ENCODE results near the gene LPAR5. TPM values are rescaled to one million over a fixed set of nuclear protein-coding genes. Genes with fewer than 3 reads are reported as not detected.

LPAR5 gene
- 1 to 10 TPM; 3.8 to 5.5 (median 5.1) TPM for total RNA-seq

DNA sequence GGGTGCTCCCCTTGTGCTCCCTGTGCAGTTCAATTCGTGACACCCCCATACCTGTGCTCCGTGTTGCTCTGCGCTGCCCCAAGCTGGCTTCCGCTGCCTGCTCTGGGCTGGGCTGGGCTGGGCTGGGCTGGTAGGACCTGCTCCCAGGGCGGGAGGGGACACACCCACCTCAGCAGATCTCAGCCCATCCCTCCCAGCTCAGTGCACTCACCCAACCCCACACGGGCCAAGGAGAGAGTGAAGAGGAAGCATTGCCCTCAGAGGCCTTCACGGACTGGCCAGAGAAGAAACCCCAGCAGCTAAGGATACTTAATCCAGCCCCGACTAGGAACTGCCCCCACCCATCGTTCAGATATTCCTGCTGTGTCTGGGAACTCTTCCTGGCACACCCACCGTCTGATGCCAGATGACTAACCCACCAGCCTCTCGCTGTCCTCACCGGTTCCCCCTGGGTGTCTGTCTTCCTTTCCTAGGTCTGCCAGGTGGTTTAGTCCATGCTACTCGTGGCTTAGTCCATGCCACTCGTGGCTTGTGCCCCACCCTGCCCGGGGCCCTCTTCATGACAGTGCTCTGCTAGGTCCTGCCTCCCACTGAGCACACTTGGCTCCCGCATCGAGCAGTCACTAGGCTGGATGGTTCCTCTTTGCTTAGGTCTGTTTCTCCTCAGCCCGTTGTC, at the start of gene LPAR5:
Gene LPAR5 (minus strand): TSS at position 104 of the 676 bp plus-strand sequence. CDS start 14,711 bp downstream, outside the sequence.
- Mint-ChIP-seq H3K9me3 (no peaks in the 10 kb centered on the region), H3K27me3 (ENCODE audit: low read depth) (no peaks in the 10 kb centered on the region), H3K36me3 (ENCODE audit: insufficient read depth) (no peaks in the 10 kb centered on the region), H3K4me3 (peak within 1 kb of the TSS; percentile 71), H3K4me1 (ENCODE audit: low read depth) (peaks cover 55% of the 10 kb centered on the region)
- peak; percentile 44 to 48 for ATAC-seq
- no peak for DNase-seq

DNA sequence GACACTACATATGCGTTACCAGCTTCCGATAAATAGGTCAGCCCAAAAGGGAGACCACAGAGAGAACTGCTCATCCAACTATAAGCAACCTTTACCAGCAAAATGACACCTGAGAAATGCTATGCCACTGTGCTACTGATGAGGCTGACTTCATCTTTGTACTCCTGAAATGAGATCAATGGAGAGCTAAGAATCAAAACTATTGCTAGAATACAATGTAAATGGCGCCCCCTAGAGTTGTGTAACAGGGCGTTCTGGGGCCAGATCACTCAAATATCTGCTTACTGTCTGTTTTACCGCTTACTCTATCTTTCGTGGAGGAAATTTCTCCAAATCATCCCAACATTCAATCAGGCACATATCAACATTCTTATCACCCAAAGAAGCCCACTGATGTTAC, 48.9 kb upstream of the LPAR5 start:
- peak in 1 of 2 donors; percentile 8 for ATAC-seq
- Mint-ChIP-seq H3K36me3 (ENCODE audit: insufficient read depth) (peaks cover 25% of the 10 kb centered on the region), H3K4me1 (ENCODE audit: low read depth) (peaks cover 44% of the 10 kb centered on the region), H3K27me3 (ENCODE audit: low read depth) (no peaks in the 10 kb centered on the region), H3K4me3 (no peak overlapping the region), H3K9me3 (no peaks in the 10 kb centered on the region)
- DNase-seq = peak; percentile 30

DNA sequence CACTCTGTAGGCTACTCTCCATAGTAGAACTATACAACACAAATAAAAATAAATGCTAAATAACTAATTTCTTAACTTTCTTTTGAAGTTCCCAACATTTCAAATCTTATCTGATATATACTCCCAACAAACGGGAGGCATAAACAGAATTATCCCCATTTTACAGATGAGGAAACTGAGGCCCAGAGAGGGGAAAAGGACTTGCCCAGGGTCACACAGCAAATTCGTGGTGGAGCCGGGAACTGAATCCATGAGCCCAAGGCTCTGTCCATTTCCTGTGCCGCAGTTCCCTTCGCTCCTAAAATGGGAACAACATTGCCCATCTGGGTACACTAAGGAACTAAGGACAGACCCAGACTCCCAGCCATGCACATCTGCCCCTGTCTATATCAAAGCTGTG, 41.2 kb upstream of the LPAR5 start:
- ATAC-seq (no peak), DNase-seq (no peak)
- no peak overlapping the region for H3K4me3 Mint-ChIP-seq
- H3K4me1 Mint-ChIP-seq (ENCODE audit: low read depth) = peaks cover 3% of the 10 kb centered on the region
- H3K36me3 Mint-ChIP-seq (ENCODE audit: insufficient read depth) = peaks cover 56% of the 10 kb centered on the region
- no peaks in the 10 kb centered on the region for H3K27me3 Mint-ChIP-seq (ENCODE audit: low read depth)
- no peaks in the 10 kb centered on the region for H3K9me3 Mint-ChIP-seq

DNA sequence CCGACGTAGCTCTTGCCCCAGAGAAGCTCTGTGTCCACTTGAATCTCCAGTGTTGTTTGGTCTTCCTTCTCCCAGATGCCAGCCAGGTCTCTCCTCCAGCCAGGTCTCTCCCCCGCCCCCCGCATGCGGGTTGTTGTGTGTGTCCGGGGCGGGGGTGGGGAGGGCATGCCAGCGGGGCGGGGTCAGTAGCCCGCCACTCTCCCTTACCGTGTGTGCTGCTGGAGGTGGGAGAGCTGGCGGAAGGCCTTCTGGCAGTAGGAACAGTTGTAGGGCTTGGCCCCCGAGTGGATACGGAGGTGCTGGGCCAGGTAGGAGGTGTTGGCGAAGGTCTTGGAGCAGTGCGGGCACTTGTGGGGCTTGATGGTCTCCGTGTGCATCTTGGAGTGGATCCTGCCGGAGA, 36.4 kb upstream of the LPAR5 start:
- Mint-ChIP-seq H3K4me1 (ENCODE audit: low read depth) (no peaks in the 10 kb centered on the region), H3K9me3 (no peaks in the 10 kb centered on the region), H3K4me3 (no peak overlapping the region), H3K36me3 (ENCODE audit: insufficient read depth) (peaks cover 67% of the 10 kb centered on the region), H3K27me3 (ENCODE audit: low read depth) (no peaks in the 10 kb centered on the region)
- ATAC-seq (no peak), DNase-seq (no peak)

DNA sequence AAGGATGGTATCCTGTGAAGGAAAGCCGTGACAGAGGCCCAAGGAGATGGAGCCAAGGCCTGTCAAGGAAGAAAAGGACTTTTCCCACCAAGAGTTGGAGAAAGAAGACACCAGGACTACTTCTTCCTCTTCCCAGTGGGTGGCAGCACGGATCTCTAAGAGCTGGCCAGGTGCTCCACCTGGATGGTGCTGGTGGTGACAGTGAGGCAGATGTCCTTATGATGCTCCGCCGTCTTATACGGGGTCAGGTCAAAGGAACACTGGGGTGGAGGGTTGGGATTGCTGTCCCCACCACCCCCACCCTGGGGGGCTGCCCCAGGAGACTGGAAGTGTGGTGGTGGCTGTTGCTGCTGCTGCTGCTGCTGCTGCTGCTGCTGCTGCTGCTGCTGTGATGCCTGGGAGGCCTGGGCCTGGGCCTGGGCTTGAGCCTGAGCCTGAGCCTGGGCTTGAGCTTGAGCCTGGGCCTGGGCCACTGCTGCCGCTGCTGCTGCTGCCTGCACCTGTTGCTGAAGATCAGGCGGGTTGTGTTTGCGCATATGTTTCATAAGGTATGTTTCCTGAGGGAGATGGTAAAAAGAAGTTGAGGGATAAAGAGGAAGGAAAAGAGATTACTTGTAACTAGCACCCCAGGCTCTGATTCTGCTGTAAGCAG, 31.9 kb upstream of the LPAR5 start:
- H3K4me3 Mint-ChIP-seq = no peak overlapping the region
- peaks cover 10% of the 10 kb centered on the region for H3K4me1 Mint-ChIP-seq (ENCODE audit: low read depth)
- no peaks in the 10 kb centered on the region for H3K27me3 Mint-ChIP-seq (ENCODE audit: low read depth)
- ATAC-seq = no peak
- H3K9me3 Mint-ChIP-seq = no peaks in the 10 kb centered on the region
- no peak for DNase-seq
- H3K36me3 Mint-ChIP-seq (ENCODE audit: insufficient read depth) = peaks cover 43% of the 10 kb centered on the region

DNA sequence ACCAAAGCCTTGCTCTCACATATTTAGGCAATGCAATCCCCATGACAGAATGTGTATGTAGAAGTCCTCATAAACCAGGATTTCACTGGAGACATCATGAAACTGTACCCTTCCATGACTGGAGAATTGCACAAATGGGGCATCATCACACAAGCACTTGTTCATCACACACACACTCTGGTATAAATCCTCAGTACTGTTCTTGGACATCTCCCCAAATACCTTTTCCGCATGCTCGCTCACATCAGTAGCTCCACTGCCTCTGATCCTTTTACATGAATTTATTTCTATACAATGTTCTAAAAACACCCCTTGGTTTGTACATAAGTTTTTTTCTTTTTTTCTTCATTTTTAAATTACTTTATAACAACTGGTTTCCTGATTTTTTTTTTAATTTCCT, 30.5 kb upstream of the LPAR5 start:
- Mint-ChIP-seq H3K4me1 (ENCODE audit: low read depth) (peaks cover 19% of the 10 kb centered on the region), H3K9me3 (no peaks in the 10 kb centered on the region), H3K27me3 (ENCODE audit: low read depth) (no peaks in the 10 kb centered on the region), H3K4me3 (no peak overlapping the region), H3K36me3 (ENCODE audit: insufficient read depth) (peaks cover 30% of the 10 kb centered on the region)
- DNase-seq (no peak), ATAC-seq (no peak)

DNA sequence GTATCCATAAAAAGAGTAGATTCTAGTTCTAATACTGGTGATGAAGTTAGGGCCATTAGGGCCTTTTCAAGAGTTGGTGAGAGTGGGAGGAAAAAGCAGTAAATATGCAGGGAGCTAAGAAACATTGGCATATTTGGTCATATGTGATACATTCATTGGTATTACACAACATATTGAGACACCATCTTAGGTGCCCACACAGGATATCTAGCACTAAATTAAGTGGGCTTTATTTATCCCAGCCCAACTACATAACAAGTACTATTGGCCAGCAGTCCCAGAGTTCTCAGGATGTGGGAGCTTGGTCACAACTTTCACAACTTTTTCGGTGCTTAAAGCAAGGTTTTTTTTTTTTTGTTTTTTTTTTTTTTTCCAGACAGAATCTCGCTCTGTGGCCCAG, 29.1 kb upstream of the LPAR5 start:
- Mint-ChIP-seq H3K4me3 (no peak overlapping the region), H3K36me3 (ENCODE audit: insufficient read depth) (peaks cover 21% of the 10 kb centered on the region)
- no peak for ATAC-seq

DNA sequence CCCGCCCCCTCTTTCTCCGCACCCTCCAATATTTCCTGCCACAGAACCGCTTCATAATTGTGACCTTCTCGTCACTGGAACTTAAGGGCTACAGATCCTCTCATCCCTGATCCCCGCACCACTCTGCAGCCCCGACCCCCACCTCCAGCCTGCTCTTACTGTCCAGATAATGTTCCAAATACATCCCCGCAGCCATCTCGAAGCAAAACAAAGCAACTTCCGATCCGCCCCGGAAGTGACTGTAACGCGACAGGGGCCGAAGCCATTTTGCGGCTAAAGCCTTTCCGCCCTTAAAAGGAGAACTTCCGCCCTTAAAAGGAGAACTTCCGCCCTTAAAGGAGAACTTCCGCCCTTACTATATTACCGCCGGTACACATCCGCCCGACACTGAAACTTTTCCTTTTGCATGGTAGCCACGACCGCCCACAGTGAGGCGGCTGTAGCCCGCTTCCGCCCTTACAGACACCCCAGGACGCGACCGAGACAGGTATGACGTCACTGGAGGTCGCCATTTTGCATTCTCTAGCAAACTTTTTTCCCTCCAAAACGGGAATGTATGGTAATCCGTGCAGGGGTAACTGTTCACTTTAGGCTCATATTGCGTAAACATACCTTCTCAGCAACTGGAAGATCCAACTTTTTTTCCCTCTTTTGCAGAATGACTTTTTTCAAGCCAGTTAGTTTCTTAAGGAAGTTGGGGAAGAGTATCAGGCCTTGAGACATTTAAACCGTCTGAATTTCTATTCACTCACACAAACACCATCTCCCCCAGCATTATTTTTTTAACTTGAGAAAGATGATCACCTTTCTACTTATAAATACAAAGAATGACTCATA, 27.4 kb upstream of the LPAR5 start, which contains the start of gene ING4:
Gene ING4 (minus strand): TSS at position 214 of the 837 bp plus-strand sequence. CDS start 18 bp downstream, at position 196.
- DNase-seq (peak; percentile 93), ATAC-seq (peak; percentile 98)
- Mint-ChIP-seq H3K36me3 (ENCODE audit: insufficient read depth) (peaks cover 16% of the 10 kb centered on the region), H3K27me3 (ENCODE audit: low read depth) (no peaks in the 10 kb centered on the region), H3K4me1 (ENCODE audit: low read depth) (peaks cover 31% of the 10 kb centered on the region), H3K9me3 (no peaks in the 10 kb centered on the region), H3K4me3 (peak within 1 kb of the TSS; percentile 92)

More for the DNA sequence above, 29.1 kb upstream of the LPAR5 start:
- no peak for DNase-seq
- Mint-ChIP-seq H3K4me1 (ENCODE audit: low read depth) (peaks cover 20% of the 10 kb centered on the region), H3K9me3 (no peaks in the 10 kb centered on the region), H3K27me3 (ENCODE audit: low read depth) (no peaks in the 10 kb centered on the region)

DNA sequence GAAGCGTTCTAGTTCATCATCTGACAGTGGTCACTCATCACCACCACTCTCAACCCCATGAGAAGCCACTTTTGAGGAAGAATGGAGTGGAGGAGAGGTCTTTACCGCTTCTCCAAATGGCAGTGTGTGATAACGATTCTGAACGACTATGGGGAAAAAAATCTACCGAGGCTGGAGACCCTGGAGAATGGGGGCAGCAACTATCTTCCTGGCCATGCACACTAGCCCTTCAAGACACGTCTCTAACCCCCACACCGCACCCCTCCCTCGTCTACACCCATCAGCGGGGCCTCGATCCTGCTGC, 26.8 kb upstream of the LPAR5 start:
- DNase-seq = no peak
- H3K4me3 Mint-ChIP-seq = peak overlapping the region; percentile 92
- no peaks in the 10 kb centered on the region for H3K27me3 Mint-ChIP-seq (ENCODE audit: low read depth)
- no peaks in the 10 kb centered on the region for H3K9me3 Mint-ChIP-seq
- peaks cover 31% of the 10 kb centered on the region for H3K4me1 Mint-ChIP-seq (ENCODE audit: low read depth)
- peak; percentile 65 to 71 for ATAC-seq
- H3K36me3 Mint-ChIP-seq (ENCODE audit: insufficient read depth) = peaks cover 10% of the 10 kb centered on the region

DNA sequence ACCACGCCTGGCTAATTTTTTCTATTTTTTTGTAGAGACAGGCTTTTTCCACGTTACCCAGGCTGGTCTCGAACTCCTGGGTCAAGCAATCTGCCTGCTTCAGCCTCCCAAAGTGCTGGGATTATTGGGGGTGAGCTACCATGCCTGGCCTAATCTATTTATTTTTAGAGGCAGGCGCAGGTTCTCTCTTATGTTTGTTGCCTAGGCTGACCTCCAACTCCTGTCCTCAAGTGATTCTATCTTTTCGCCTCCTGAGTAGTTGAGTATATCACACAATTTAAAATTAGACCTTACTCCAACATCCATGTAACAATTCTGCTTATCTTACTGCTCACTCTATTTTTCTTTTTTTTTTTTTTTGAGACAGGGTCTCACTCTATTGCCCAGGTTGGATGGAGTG, 18.2 kb upstream of the LPAR5 start:
- H3K4me1 Mint-ChIP-seq (ENCODE audit: low read depth) = peaks cover 9% of the 10 kb centered on the region
- ATAC-seq (no peak), DNase-seq (no peak)
- H3K9me3 Mint-ChIP-seq = no peaks in the 10 kb centered on the region
- H3K36me3 Mint-ChIP-seq (ENCODE audit: insufficient read depth) = peaks cover 33% of the 10 kb centered on the region
- H3K27me3 Mint-ChIP-seq (ENCODE audit: low read depth) = no peaks in the 10 kb centered on the region
- H3K4me3 Mint-ChIP-seq = no peak overlapping the region

DNA sequence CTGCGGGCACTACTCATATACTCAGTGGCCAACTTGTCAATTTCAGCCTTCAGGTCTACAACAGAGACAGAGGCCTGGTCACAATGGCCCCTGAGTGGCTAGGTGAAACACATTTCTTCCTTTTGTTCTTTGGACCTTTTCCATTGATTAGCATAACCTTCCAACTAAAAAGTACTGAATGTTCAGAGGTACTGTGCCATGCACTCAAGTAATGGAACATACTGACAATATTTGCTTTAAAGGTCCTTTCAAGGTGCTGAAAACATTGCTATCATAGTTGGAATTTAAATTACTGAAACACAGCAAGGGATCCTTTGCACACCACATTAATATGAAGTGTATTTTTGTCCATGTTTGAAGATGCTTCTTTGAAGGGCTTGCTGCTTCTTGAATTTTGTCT, 17.6 kb upstream of the LPAR5 start:
- Mint-ChIP-seq H3K4me3 (no peak overlapping the region), H3K36me3 (ENCODE audit: insufficient read depth) (peaks cover 28% of the 10 kb centered on the region), H3K27me3 (ENCODE audit: low read depth) (no peaks in the 10 kb centered on the region), H3K9me3 (no peaks in the 10 kb centered on the region), H3K4me1 (ENCODE audit: low read depth) (peaks cover 4% of the 10 kb centered on the region)
- ATAC-seq = no peak
- DNase-seq = no peak

DNA sequence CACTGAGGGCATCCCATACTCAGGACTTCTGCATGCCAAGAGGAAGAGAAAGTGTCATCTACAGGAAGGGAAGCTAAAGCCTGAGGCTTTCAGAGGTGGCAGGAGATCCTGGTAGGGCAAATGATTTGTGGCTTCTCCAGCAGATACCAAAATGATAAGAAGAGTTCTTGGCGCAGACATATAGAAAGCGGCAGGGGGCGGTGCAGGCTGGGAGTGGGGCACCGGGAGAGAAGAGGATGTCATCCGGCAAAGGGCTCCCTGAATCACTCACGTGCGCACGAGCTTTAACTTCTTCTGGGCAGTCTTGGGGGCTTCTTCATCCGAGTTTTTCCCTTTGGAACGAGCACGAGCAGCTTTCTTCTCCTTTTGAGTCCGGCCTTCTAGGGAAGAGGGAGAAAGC, 16.6 kb upstream of the LPAR5 start:
- Mint-ChIP-seq H3K9me3 (no peaks in the 10 kb centered on the region), H3K4me1 (ENCODE audit: low read depth) (peaks cover 2% of the 10 kb centered on the region), H3K27me3 (ENCODE audit: low read depth) (no peaks in the 10 kb centered on the region), H3K36me3 (ENCODE audit: insufficient read depth) (peaks cover 34% of the 10 kb centered on the region), H3K4me3 (no peak overlapping the region)
- ATAC-seq = no peak
- DNase-seq = no peak

DNA sequence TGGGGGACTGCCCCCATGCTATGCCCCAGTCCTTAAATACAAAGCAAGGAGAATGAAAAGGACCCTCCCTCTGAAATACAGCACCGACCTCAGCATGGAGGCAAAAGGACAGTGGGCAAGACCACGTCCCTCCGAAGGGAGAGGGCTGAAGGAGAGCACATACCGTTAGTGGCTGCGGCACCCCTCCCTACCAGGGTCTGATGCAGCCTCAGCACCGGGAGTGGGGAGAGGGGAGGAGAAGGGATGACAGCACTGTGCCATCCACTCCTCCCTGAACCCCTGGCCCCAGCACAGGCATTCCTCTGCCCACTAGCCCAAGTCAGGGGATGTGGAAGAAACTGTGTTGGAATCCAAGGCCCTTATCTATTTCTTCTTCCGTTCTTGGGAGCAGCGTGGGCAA, 15.1 kb upstream of the LPAR5 start:
- Mint-ChIP-seq H3K4me1 (ENCODE audit: low read depth) (peaks cover 7% of the 10 kb centered on the region), H3K4me3 (no peak overlapping the region), H3K36me3 (ENCODE audit: insufficient read depth) (peaks cover 33% of the 10 kb centered on the region), H3K27me3 (ENCODE audit: low read depth) (no peaks in the 10 kb centered on the region), H3K9me3 (no peaks in the 10 kb centered on the region)
- ATAC-seq (no peak), DNase-seq (no peak)

DNA sequence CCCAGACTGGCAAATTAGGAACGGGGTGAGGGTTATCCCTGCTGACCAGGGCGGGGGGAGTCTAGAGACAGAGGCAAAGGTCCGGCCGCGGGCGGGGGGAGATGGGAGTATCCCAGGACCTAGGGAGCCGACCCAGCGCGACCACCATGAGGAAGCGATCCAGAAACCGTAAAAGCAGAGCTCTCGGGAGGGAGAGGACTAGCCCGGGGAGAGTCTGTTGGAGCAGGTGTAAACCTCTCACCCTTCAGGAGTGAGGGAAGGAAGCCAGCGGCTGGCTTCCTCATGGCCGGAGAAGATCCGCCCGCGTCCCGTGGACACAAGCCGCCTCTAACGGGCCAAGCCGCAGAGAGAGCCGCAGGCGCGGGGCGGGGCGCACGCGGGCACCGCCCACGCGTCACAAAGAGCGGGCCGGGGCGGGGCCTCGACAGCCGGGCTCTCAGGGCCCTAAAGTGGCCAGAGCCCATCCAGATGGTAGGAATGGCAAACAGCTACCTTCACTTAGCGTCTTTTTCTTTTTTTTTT, 11.4 kb upstream of the LPAR5 start, which contains the start of gene ACRBP:
Gene ACRBP (minus strand): TSS at position 350 of the 522 bp plus-strand sequence. CDS start 66 bp downstream, at position 284.
- ATAC-seq = peak; percentile 85 to 89
- Mint-ChIP-seq H3K36me3 (ENCODE audit: insufficient read depth) (peaks cover 25% of the 10 kb centered on the region), H3K4me3 (peak within 1 kb of the TSS; percentile 65), H3K4me1 (ENCODE audit: low read depth) (peaks cover 14% of the 10 kb centered on the region), H3K9me3 (peaks cover 18% of the 10 kb centered on the region), H3K27me3 (ENCODE audit: low read depth) (no peaks in the 10 kb centered on the region)
- DNase-seq = peak; percentile 11

All from activated T-cell treated with anti-CD3 and anti-CD28 coated beads, Interleukin-2, amount 50 U/mL, for 4 hours (primary cell).